T-helper 2 cell treated with Interferon-gamma antibody and Interleukin-4, amounts not matched to agents 5 μg/mL and 100 μg/mL, for 36 hours (primary cell): ENCODE results near the gene CRTAC1.

Source experiments
- DNase-seq: peaks from one replicate; pipeline ENCODE4 v3.0.0; 2021; ENCODE audit warnings: low spot score
- H3K27ac Mint-ChIP-seq: one replicate; pipeline ENCODE4 v1.8.0; 2021; ENCODE audit warnings: mild to moderate bottlenecking, mixed read lengths
- H3K27me3 Mint-ChIP-seq: one replicate; pipeline ENCODE4 v1.8.0; 2021; ENCODE audit warnings: low read depth, mixed read lengths
- H3K36me3 Mint-ChIP-seq: one replicate; pipeline ENCODE4 v1.8.0; 2021; ENCODE audit warnings: low read depth, mixed read lengths
- H3K4me1 Mint-ChIP-seq: one replicate; pipeline ENCODE4 v1.8.0; 2021; ENCODE audit warnings: low read depth, mixed read lengths
- H3K4me3 Mint-ChIP-seq: one replicate; pipeline ENCODE4 v1.8.0; 2022; ENCODE audit warnings: mild to moderate bottlenecking, moderate library complexity, mixed read lengths
- H3K9me3 Mint-ChIP-seq: one replicate; pipeline ENCODE4 v1.8.0; 2021; ENCODE audit warnings: mixed read lengths

The CRTAC1 gene

DNA sequence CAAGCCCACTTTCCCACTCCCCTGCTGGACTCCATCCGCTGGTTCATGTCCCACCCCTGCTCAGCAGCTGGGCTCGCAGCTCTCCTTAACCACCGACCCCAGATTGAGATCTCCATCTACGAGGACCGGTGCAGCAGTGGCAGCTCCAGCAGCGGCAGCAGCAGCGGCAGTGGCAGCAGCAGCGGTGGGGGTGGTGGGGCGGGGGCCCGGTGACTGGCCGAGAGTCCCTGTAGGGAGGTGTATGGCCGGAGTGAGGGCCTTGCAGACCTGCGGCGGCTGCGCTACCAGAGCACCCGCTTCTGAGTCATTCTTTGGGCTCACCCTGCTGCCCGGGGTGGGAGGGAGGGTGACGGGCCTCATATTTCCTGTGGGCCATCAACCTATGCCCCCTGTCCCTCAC lies 164.9 kb downstream of the CRTAC1 start:
- no peak overlapping the region for H3K27ac Mint-ChIP-seq
- no peak overlapping the region for H3K4me3 Mint-ChIP-seq

DNA sequence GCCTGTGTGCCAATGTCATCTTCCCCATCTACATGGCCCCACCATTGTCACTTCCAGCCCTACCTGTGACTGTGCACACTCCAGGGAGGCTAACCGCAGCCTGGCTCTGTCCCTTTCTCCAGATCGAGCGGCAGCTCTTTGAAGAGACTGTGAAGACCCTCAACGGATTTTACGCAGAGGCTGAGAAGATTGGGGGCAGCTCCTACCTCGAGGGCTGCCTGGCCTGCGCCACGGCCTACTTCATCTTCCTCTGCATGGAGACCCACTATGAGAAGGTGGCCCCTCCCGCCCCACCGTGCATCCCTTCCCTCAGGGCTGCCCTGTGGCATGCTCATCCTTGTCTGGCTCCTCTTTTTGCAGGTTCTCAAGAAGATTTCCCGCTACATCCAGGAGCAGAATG lies 166.6 kb downstream of the CRTAC1 start:
- no peak for DNase-seq

More for the DNA sequence above, 164.9 kb downstream of the CRTAC1 start:
- H3K27me3 Mint-ChIP-seq: peaks cover 9% of the 10 kb centered on the region
- H3K4me1 Mint-ChIP-seq: peaks cover 16% of the 10 kb centered on the region
- H3K9me3 Mint-ChIP-seq: no peaks in the 10 kb centered on the region
- no peak for DNase-seq
- no peaks in the 10 kb centered on the region for H3K36me3 Mint-ChIP-seq

GRCh38 chr10:97861924-97862323 lies 168.5 kb downstream of the CRTAC1 start:
- H3K27me3 Mint-ChIP-seq: peaks cover under 1% of the 10 kb centered on the region
- peaks cover 18% of the 10 kb centered on the region for H3K4me1 Mint-ChIP-seq
- H3K36me3 Mint-ChIP-seq: no peaks in the 10 kb centered on the region
- no peaks in the 10 kb centered on the region for H3K9me3 Mint-ChIP-seq
- no peak overlapping the region for H3K4me3 Mint-ChIP-seq
- no peak for DNase-seq
- no peak overlapping the region for H3K27ac Mint-ChIP-seq

More for the DNA sequence above, 166.6 kb downstream of the CRTAC1 start:
- H3K4me1 Mint-ChIP-seq: peaks cover 7% of the 10 kb centered on the region
- no peak overlapping the region for H3K27ac Mint-ChIP-seq
- no peak overlapping the region for H3K4me3 Mint-ChIP-seq
- H3K36me3 Mint-ChIP-seq: no peaks in the 10 kb centered on the region
- no peaks in the 10 kb centered on the region for H3K9me3 Mint-ChIP-seq
- no peaks in the 10 kb centered on the region for H3K27me3 Mint-ChIP-seq

DNA sequence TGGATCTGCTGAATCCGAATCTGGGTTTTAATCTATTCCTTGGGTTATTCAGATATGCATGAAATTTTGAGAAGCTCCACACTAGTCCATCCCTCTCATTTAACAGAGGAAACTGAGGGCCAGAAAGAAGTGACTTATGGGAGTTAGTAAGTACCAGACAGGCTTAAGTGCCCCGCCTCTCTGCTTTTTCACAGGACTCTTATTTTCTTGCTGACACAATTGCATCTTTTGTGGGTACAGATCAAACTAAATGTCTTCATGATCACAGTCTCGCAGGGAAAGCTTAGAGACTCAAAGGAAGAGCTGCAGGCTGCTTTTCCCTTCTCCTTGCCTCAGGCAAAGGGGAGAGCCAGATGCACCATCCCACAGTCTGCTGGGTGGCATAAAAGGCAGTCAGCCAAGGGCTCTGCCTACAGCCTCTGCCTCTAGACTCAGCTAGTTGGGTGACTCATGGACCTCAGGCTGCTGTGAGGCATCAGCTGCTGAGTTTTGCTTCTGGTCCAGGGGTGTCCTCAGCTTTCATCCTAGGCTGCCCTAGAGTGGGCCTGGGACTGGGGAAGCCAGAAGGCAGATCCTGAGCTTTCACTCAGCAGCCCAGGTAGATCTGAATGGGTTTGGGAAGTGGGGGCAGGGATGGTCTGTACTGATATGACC lies 169.2 kb downstream of the CRTAC1 start:
- no peak for DNase-seq
- peaks cover 3% of the 10 kb centered on the region for H3K27me3 Mint-ChIP-seq
- no peaks in the 10 kb centered on the region for H3K36me3 Mint-ChIP-seq
- H3K9me3 Mint-ChIP-seq: no peaks in the 10 kb centered on the region
- no peak overlapping the region for H3K4me3 Mint-ChIP-seq
- no peak overlapping the region for H3K27ac Mint-ChIP-seq
- peaks cover 18% of the 10 kb centered on the region for H3K4me1 Mint-ChIP-seq

DNA sequence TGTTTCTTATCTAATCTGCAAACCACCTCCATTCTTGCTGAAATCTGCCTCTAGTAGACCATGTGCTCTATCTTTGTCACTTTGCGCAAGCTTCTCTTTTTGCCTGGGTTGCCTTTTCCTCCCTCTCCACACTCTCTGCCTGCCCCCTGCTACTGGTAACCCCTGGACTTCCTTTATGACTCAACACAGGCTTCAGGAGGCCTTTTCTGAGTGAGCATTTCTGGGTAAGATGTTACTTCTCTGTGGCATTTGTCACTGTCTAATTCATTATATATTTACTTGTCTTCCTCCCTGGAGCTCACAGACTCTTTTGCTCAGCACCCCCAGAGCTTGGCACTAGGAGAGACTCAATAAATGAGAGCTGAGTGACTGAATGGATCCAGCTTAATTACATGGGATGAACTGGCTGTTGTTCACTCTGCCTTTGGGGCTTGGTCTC lies 172.4 kb downstream of the CRTAC1 start:
- no peak overlapping the region for H3K27ac Mint-ChIP-seq
- H3K4me1 Mint-ChIP-seq: peaks cover 19% of the 10 kb centered on the region
- H3K9me3 Mint-ChIP-seq: no peaks in the 10 kb centered on the region
- no peak for DNase-seq
- peaks cover 9% of the 10 kb centered on the region for H3K27me3 Mint-ChIP-seq
- H3K36me3 Mint-ChIP-seq: no peaks in the 10 kb centered on the region
- H3K4me3 Mint-ChIP-seq: no peak overlapping the region

GRCh38 chr10:97854743-97855142 lies 175.7 kb downstream of the CRTAC1 start:
- no peak for DNase-seq
- Mint-ChIP-seq H3K36me3 (no peaks in the 10 kb centered on the region), H3K4me1 (peaks cover 39% of the 10 kb centered on the region), H3K9me3 (no peaks in the 10 kb centered on the region), H3K4me3 (no peak overlapping the region), H3K27ac (no peak overlapping the region), H3K27me3 (peaks cover 24% of the 10 kb centered on the region)

GRCh38 chr10:97852840-97853405 lies 177.5 kb downstream of the CRTAC1 start:
- Mint-ChIP-seq H3K27me3 (peaks cover 25% of the 10 kb centered on the region), H3K4me1 (peaks cover 37% of the 10 kb centered on the region), H3K4me3 (peak overlapping the region; percentile 86), H3K27ac (peak overlapping the region; percentile 24), H3K36me3 (no peaks in the 10 kb centered on the region), H3K9me3 (no peaks in the 10 kb centered on the region)
- no peak for DNase-seq

GRCh38 chr10:97852277-97852676 lies 178.1 kb downstream of the CRTAC1 start:
- no peaks in the 10 kb centered on the region for H3K36me3 Mint-ChIP-seq
- H3K4me1 Mint-ChIP-seq: peaks cover 34% of the 10 kb centered on the region
- H3K9me3 Mint-ChIP-seq: no peaks in the 10 kb centered on the region
- peak overlapping the region; percentile 24 for H3K27ac Mint-ChIP-seq
- H3K4me3 Mint-ChIP-seq: peak overlapping the region; percentile 86
- DNase-seq: no peak
- peaks cover 27% of the 10 kb centered on the region for H3K27me3 Mint-ChIP-seq

DNA sequence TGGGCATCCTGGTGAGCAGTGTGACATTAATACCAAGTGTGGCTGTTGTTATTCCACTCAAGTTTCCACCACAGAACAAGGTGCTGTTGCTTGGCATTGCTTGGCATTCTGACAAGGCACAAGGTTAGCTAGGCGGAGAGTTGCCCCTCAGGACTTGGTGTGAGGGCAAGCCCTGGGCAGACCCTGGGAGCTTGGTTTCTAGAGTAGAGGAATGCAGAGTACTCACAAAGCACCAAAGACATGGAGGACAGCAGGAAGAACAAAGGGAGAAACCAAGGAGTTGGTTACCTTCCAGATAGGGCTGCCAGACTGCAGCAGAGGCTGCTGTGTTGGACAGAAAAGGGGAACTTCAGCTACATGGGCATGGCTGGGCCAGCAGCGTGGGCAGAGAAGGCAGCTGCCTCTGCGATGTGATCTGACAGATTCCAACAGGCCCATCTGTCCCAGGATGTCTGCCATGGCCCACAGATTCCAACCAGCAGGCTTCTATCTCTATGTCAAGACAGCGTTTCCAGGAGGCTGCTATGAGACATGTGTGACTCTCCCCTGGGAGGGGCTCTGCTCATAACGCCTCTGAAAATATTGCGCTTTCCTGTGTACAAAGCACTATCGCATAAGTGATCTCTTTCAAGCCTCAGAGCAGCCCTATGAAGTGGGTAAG lies 178.9 kb downstream of the CRTAC1 start:
- peaks cover 27% of the 10 kb centered on the region for H3K27me3 Mint-ChIP-seq
- DNase-seq: peak; percentile 32
- H3K36me3 Mint-ChIP-seq: no peaks in the 10 kb centered on the region
- peak overlapping the region; percentile 86 for H3K4me3 Mint-ChIP-seq
- H3K9me3 Mint-ChIP-seq: no peaks in the 10 kb centered on the region
- H3K4me1 Mint-ChIP-seq: peaks cover 33% of the 10 kb centered on the region
- no peak overlapping the region for H3K27ac Mint-ChIP-seq

- H3K9me3 Mint-ChIP-seq: no peaks in the 10 kb centered on the region
- H3K4me3 Mint-ChIP-seq: peak overlapping the region; percentile 86
- peak overlapping the region; percentile 78 for H3K27ac Mint-ChIP-seq
- no peak for DNase-seq
- H3K27me3 Mint-ChIP-seq: peaks cover 27% of the 10 kb centered on the region
- H3K36me3 Mint-ChIP-seq: no peaks in the 10 kb centered on the region
- H3K4me1 Mint-ChIP-seq: peaks cover 33% of the 10 kb centered on the region
Observed at GRCh38 chr10:97850446-97850845, 180.0 kb downstream of the CRTAC1 start.

DNA sequence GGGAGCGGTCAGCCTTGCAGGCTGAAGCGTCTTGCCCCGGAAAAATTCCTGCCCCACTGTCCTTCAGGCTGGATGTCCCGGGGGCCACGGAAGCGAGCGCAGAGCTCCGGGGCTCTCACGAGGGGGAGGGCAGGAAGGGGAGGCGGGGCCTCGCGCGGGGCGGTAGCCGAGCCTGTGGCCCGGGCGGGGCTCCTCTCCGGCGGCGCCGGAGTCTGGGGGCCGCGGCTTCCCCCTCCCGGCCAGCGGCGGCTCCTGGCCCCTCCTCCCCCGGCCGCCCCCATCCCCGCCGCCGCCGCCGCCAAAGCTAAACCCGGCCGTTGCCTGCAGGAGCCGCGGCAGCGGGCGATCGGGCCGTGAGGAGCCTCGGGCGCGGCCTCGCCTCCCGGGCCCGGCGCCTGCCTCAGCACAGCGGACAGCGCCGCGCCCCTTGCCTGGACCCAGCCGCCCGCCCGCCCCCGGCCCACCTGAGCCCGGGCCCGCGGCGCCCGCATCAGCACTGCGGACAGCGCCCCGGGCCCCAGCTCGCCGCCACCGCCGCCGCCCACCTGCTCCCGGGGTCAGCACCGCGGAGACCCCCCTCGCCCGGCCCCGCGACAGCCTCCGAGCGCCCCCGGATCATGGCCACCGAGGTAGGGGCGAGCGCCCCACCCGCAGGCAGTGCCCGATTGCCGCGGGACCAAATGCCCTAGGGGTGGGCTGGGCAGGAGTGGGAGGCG lies 180.6 kb downstream of the CRTAC1 start, which contains the start of gene GOLGA7B:
Gene GOLGA7B (plus strand): TSS at position 157 of the 716 bp plus-strand sequence. CDS start 461 bp downstream, at position 618.
- H3K27ac Mint-ChIP-seq: peak within 1 kb of the TSS; percentile 78
- DNase-seq: peak; percentile 59
- H3K27me3 Mint-ChIP-seq: peaks cover 24% of the 10 kb centered on the region
- H3K4me3 Mint-ChIP-seq: peak within 1 kb of the TSS; percentile 87
- H3K4me1 Mint-ChIP-seq: peaks cover 33% of the 10 kb centered on the region
- H3K9me3 Mint-ChIP-seq: no peaks in the 10 kb centered on the region
- no peaks in the 10 kb centered on the region for H3K36me3 Mint-ChIP-seq

DNA sequence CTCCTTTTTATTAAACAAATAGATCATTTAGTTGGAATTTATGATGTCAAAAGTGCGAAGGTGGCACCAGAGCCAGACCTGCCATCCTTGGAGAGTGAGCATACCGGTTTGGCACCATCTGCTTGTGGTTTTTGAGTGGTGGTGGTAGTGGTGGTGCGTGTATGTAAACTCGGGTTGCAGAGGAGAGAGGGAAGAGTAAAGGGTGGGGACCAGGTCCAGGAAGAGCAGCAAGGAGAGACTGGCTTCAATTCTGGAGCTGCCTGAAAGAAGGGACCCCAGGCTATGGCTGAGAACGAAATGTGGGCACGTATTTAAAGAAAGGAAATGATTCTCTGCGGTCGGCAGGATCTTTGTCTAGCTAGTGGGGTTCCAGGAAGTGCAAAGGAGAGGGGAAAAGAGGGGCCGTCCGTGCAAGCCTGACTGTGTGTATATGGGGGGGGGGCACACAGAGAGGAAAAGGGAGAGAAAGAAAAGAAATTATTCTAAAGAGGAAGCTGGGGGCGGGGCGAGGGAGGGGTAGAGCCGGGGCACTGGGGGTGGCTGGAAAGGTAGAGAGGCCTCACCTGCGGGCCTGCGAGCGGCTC lies 181.2 kb downstream of the CRTAC1 start:
- peaks cover 33% of the 10 kb centered on the region for H3K4me1 Mint-ChIP-seq
- no peaks in the 10 kb centered on the region for H3K9me3 Mint-ChIP-seq
- H3K4me3 Mint-ChIP-seq: peak overlapping the region; percentile 87
- H3K36me3 Mint-ChIP-seq: no peaks in the 10 kb centered on the region
- DNase-seq: no peak
- H3K27me3 Mint-ChIP-seq: peaks cover 22% of the 10 kb centered on the region
- H3K27ac Mint-ChIP-seq: peak overlapping the region; percentile 71

- H3K36me3 Mint-ChIP-seq: no peaks in the 10 kb centered on the region
- no peak overlapping the region for H3K27ac Mint-ChIP-seq
- no peak for DNase-seq
- H3K4me3 Mint-ChIP-seq: no peak overlapping the region
- peaks cover 14% of the 10 kb centered on the region for H3K27me3 Mint-ChIP-seq
- no peaks in the 10 kb centered on the region for H3K9me3 Mint-ChIP-seq
- peaks cover 15% of the 10 kb centered on the region for H3K4me1 Mint-ChIP-seq
Observed at GRCh38 chr10:97844678-97845077, 185.7 kb downstream of the CRTAC1 start.
